OCI-LY3 (cell line): Measurements from ENCODE around the gene RPS19.

ENCODE experiments used
- H2AFZ ChIP-seq: fragments of 200-600, 300-600 bp; shearing (Covaris generic); 2 replicates; pipeline ENCODE4 v1.6.0; 2014; ENCODE audit warnings: antibody characterized with exemption, low read depth, low read length
- H3K27ac ChIP-seq: fragments of 200-600, 300-600 bp; sonication (generic); 2 replicates; pipeline ENCODE4 v1.5.1; 2014; ENCODE audit warnings: mild to moderate bottlenecking, low read length, moderate library complexity, mixed read lengths
- H3K27me3 ChIP-seq: fragments of 200-600, 300-600 bp; sonication (generic); 2 replicates; pipeline ENCODE4 v1.6.1; 2014; ENCODE audit warnings: low read depth, low read length, mixed read lengths
- H3K36me3 ChIP-seq: fragments of 200-600, 300-600 bp; sonication (generic); replicated peaks from 2 replicates; pipeline ENCODE3; 2014; ENCODE audit warnings: low read depth, low read length, mixed read lengths
- H3K4me1 ChIP-seq: fragments of 300-600, 200-600 bp; sonication (generic); 2 replicates; pipeline ENCODE4 v1.6.1; 2014; ENCODE audit warnings: low read length, mixed read lengths
- H3K4me2 ChIP-seq: fragments of 200-600, 300-600 bp; sonication (generic); 2 replicates; pipeline ENCODE4 v1.6.1; 2014; ENCODE audit warnings: low read length, mixed read lengths
- H3K4me3 ChIP-seq: fragments of 300-600, 200-600 bp; sonication (generic); 2 replicates; pipeline ENCODE4 v1.5.1; 2014; ENCODE audit warnings: antibody characterized with exemption, mild to moderate bottlenecking, low read length, moderate library complexity
- H3K79me2 ChIP-seq: fragments of 300-600, 200-600 bp; shearing (Covaris generic); 2 replicates; pipeline ENCODE4 v1.6.1; 2014; ENCODE audit warnings: mild to moderate bottlenecking, low read length, mixed read lengths
- H3K9ac ChIP-seq: fragments of 300-600, 200-600 bp; shearing (Covaris generic); 2 replicates; pipeline ENCODE4 v1.6.0; 2014; ENCODE audit warnings: mild to moderate bottlenecking, low read length, moderate library complexity
- H3K9me3 ChIP-seq: fragments of 200-600, 300-600 bp; shearing (Covaris generic); 2 replicates; pipeline ENCODE4 v1.6.1; 2014; ENCODE audit warnings: low read length, mixed read lengths; ENCODE audit not compliant: insufficient read depth
- H4K20me1 ChIP-seq: fragments of 200-600, 300-600 bp; sonication (generic); 2 replicates; pipeline ENCODE4 v1.6.1; 2016; ENCODE audit warnings: low read length, mixed read lengths; ENCODE audit not compliant: insufficient read depth
- EZH2phosphoT487 ChIP-seq: fragments of 200-600 bp; shearing (Covaris generic); IDR thresholded peaks from 2 replicates; pipeline ENCODE4 v1.6.1; 2018; ENCODE audit warnings: antibody characterized with exemption, mixed run types, low read depth
- TF ChIP-seq, protein P1 (sequence below): fragments of 200-600, 300-600 bp; sonication (generic); IDR thresholded peaks from 2 replicates; pipeline ENCODE4 v1.5.1; 2014; ENCODE audit warnings: antibody characterized with exemption, low read length, low read depth

RPS19 gene

DNA sequence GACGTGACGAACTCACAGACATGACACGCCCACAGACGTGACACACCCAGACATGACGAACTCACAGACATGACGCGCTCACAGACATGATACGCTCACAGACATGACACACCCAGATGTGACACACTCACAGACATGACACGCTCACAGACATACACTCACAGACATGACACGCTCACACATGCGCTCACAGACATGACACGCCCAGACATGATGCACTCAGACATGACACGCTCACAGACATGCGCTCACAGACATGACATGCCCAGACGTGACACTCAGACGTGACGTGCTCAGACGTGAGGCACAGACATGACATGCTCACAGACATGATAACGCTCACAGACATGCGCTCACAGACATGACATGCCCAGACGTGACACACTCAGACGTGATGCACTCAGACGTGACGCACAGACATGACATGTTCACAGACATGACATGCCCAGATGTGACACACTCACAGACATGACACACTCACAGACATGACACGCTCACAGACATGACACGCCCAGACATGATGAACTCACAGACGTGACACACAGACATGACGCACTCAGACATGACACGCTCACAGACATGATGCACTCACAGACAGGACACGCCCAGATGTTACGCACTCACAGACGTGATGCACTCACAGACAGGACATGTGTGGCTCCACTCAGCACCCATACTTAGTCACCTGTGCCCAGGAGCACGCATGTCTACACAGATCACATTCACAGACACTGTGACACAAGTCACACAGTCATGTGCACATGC is 60.1 kb downstream of the RPS19 start:
- Histone ChIP-seq H2AFZ (no peak overlapping the region), H3K79me2 (no peaks in the 10 kb centered on the region), H3K4me1 (peaks cover 19% of the 10 kb centered on the region), H3K9me3 (no peaks in the 10 kb centered on the region), H3K4me3 (no peak overlapping the region), H3K27ac (no peak overlapping the region), H4K20me1 (no peaks in the 10 kb centered on the region), H3K4me2 (no peak overlapping the region), H3K36me3 (no peaks in the 10 kb centered on the region), H3K27me3 (peaks cover 18% of the 10 kb centered on the region), H3K9ac (no peak overlapping the region)
- TF ChIP-seq, protein P1, sequence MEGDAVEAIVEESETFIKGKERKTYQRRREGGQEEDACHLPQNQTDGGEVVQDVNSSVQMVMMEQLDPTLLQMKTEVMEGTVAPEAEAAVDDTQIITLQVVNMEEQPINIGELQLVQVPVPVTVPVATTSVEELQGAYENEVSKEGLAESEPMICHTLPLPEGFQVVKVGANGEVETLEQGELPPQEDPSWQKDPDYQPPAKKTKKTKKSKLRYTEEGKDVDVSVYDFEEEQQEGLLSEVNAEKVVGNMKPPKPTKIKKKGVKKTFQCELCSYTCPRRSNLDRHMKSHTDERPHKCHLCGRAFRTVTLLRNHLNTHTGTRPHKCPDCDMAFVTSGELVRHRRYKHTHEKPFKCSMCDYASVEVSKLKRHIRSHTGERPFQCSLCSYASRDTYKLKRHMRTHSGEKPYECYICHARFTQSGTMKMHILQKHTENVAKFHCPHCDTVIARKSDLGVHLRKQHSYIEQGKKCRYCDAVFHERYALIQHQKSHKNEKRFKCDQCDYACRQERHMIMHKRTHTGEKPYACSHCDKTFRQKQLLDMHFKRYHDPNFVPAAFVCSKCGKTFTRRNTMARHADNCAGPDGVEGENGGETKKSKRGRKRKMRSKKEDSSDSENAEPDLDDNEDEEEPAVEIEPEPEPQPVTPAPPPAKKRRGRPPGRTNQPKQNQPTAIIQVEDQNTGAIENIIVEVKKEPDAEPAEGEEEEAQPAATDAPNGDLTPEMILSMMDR: no peak
- no peak for TF ChIP-seq EZH2phosphoT487

GRCh38 chr19:41920882-41921576 is 61.0 kb downstream of the RPS19 start:
- H3K36me3 ChIP-seq: no peaks in the 10 kb centered on the region
- H3K9ac ChIP-seq: no peak overlapping the region
- no peak overlapping the region for H3K27ac ChIP-seq
- peaks cover 20% of the 10 kb centered on the region for H3K27me3 ChIP-seq
- no peaks in the 10 kb centered on the region for H3K79me2 ChIP-seq
- H3K4me3 ChIP-seq: no peak overlapping the region
- H3K4me2 ChIP-seq: peak overlapping the region; percentile 4; the same call in 1 of the 2 replicates
- H2AFZ ChIP-seq: no peak overlapping the region
- peaks cover 19% of the 10 kb centered on the region for H3K4me1 ChIP-seq
- no peaks in the 10 kb centered on the region for H3K9me3 ChIP-seq
- no peak for TF ChIP-seq EZH2phosphoT487
- TF ChIP-seq, protein P1: peak; percentile 26; the same call in 1 of the 2 replicates
- no peaks in the 10 kb centered on the region for H4K20me1 ChIP-seq

DNA sequence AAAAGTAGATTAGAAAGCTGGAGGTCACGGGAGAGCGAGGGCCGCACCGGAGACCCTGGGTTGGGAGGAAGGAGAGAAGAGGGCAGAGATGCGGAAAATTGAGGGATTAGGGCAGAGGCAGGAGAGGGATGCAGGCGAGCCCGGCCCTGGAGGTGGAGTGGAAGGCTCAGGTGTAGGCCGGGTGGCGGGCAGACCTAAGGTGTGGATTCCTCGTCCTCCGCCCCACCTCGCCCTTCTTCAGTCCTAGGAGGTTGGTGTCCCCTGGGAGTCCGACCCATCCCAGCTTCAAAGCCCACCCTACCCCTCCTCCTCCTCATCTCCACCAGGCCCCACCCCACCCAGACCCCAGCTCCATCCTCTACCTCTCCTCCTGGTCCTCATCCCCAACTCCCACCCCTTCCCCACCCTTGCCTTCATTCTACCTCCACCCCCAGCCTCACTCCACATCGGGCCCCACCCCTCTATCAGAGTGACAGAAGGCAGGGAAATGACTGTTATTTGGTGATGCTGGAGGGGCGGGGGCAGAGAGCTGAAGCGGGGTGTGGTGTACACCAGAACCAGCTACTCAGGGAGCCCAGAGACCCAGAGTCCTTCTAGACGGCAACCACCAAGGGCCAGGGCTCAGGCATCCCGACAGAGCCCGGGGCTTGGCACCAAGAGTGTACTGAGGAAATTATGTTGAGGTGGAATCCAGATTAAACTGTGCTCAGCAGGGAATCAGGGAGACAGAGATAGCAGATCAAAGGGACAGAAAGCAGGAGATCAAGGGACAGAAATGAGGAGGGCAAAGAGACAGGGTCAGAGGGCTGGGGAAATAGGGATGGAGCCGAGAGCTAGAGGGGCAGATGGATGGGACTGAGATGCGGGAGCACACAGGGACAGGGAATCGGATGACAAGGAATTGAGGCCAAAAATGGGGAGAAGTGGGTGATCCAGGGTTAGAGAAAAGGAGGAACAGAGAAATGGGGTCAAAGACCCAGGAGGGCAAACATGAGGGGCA is 61.8 kb downstream of the RPS19 start:
- H3K4me3 ChIP-seq: no peak overlapping the region
- peak overlapping the region; percentile 4; the same call in 1 of the 2 replicates for H3K4me2 ChIP-seq
- H4K20me1 ChIP-seq: no peaks in the 10 kb centered on the region
- H3K9ac ChIP-seq: no peak overlapping the region
- H3K4me1 ChIP-seq: peaks cover 19% of the 10 kb centered on the region
- no peaks in the 10 kb centered on the region for H3K79me2 ChIP-seq
- TF ChIP-seq EZH2phosphoT487: no peak
- TF ChIP-seq, protein P1: no peak
- H3K9me3 ChIP-seq: no peaks in the 10 kb centered on the region
- no peak overlapping the region for H2AFZ ChIP-seq
- no peak overlapping the region for H3K27ac ChIP-seq
- peaks cover 22% of the 10 kb centered on the region for H3K27me3 ChIP-seq
- H3K36me3 ChIP-seq: no peaks in the 10 kb centered on the region
